Measurements from ENCODE around the gene MYH11. TPM values are rescaled to one million over a fixed set of nuclear protein-coding genes. Genes with fewer than 3 reads are reported as not detected.

MYH11 gene
- total and polyA plus RNA-seq, 2 experiments from 2014 or later, result 2.0 to 12.2 TPM

GRCh38 chr16:15742716-15743115 lies 114.1 kb downstream of the MYH11 start:
- Histone ChIP-seq H3K4me1 (ENCODE audit: low read depth) (no peaks in the 10 kb centered on the region), H3K27ac (no peak overlapping the region), H3K36me3 (no peaks in the 10 kb centered on the region), H3K27me3 (no peaks in the 10 kb centered on the region), H3K4me3 (no peak overlapping the region), H3K9me3 (ENCODE audit: low read depth) (no peaks in the 10 kb centered on the region)
- no peak for DNase-seq (ENCODE audit: low read depth in 1 of 2, low spot score in 1 of 2)
- TF ChIP-seq, protein P1, sequence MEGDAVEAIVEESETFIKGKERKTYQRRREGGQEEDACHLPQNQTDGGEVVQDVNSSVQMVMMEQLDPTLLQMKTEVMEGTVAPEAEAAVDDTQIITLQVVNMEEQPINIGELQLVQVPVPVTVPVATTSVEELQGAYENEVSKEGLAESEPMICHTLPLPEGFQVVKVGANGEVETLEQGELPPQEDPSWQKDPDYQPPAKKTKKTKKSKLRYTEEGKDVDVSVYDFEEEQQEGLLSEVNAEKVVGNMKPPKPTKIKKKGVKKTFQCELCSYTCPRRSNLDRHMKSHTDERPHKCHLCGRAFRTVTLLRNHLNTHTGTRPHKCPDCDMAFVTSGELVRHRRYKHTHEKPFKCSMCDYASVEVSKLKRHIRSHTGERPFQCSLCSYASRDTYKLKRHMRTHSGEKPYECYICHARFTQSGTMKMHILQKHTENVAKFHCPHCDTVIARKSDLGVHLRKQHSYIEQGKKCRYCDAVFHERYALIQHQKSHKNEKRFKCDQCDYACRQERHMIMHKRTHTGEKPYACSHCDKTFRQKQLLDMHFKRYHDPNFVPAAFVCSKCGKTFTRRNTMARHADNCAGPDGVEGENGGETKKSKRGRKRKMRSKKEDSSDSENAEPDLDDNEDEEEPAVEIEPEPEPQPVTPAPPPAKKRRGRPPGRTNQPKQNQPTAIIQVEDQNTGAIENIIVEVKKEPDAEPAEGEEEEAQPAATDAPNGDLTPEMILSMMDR (IDR thresholded peaks at IDR 0.05; ENCODE audit: low read depth, low read length), result no peak

DNA sequence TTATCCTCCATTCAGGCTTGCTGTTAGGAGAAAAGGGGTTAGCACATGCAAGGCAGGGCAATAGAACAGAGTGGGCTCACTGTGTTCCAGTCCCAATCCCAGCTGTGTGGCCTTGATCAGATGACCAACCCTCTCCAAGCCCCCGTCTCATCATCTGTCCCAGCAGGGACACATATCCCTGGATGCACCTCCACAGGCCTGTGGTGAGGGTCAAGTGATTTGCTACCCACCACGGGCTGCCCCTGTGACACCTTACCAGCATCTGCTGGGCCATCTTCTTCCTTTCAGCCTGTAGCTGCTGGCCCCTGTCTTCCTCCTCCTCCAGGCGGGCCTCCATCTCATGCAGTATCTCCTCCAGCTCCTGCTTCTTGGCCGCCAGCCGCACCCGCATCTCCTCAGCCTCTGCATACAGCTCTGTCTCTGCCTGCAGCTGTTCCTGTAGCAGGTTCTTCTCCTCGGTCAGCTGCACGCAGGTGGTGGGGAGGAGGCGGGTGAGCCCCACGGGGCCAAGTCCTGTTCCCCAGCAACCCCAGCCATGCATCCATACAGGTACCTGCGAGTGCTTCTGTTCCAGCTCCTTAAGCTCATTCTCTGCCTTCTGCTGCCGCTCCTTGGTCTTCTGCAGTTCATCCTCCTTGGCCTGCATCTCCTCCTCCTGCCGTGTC lies 115.5 kb downstream of the MYH11 start:
- H3K36me3 ChIP-seq, result no peaks in the 10 kb centered on the region
- no peak for DNase-seq (ENCODE audit: low read depth in 1 of 2, low spot score in 1 of 2)
- no peaks in the 10 kb centered on the region for H3K4me1 ChIP-seq (ENCODE audit: low read depth)
- no peak overlapping the region for H3K4me3 ChIP-seq
- H3K27me3 ChIP-seq, result no peaks in the 10 kb centered on the region
- no peak overlapping the region for H3K27ac ChIP-seq
- TF ChIP-seq, protein P1 (IDR thresholded peaks at IDR 0.05; ENCODE audit: low read depth, low read length), result no peak
- no peaks in the 10 kb centered on the region for H3K9me3 ChIP-seq (ENCODE audit: low read depth)

GRCh38 chr16:15739950-15740349 lies 116.9 kb downstream of the MYH11 start:
- DNase-seq (ENCODE audit: low read depth in 1 of 2, low spot score in 1 of 2), result no peak
- Histone ChIP-seq H3K4me1 (ENCODE audit: low read depth) (no peaks in the 10 kb centered on the region), H3K36me3 (no peaks in the 10 kb centered on the region), H3K4me3 (no peak overlapping the region), H3K9me3 (ENCODE audit: low read depth) (no peaks in the 10 kb centered on the region), H3K27ac (no peak overlapping the region), H3K27me3 (no peaks in the 10 kb centered on the region)
- TF ChIP-seq, protein P1 (IDR thresholded peaks at IDR 0.05; ENCODE audit: low read depth, low read length), result no peak

DNA sequence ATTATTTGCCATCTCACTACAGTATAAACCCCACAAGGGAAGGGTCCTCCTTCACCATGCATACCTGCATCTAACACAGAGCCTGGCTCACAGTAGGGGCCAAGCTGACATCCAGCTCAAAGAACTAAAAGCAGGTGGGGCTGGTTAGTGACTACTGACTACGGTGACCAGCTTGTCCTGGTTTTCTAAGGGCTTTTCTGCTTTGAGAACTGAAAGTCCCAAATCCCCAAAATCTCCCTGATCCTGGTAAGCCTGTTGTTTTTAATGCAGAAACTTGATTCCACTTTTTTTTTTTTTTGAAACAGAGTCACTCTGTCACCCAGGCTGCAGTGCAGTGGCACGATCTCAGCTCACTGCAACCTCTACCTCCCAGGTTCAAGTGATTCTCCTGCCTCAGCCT lies 117.4 kb downstream of the MYH11 start:
- Histone ChIP-seq H3K27ac (no peak overlapping the region), H3K27me3 (no peaks in the 10 kb centered on the region), H3K9me3 (ENCODE audit: low read depth) (no peaks in the 10 kb centered on the region), H3K36me3 (no peaks in the 10 kb centered on the region), H3K4me3 (no peak overlapping the region), H3K4me1 (ENCODE audit: low read depth) (no peaks in the 10 kb centered on the region)
- DNase-seq (ENCODE audit: low read depth in 1 of 2, low spot score in 1 of 2), result no peak
- TF ChIP-seq, protein P1 (IDR thresholded peaks at IDR 0.05; ENCODE audit: low read depth, low read length), result no peak

DNA sequence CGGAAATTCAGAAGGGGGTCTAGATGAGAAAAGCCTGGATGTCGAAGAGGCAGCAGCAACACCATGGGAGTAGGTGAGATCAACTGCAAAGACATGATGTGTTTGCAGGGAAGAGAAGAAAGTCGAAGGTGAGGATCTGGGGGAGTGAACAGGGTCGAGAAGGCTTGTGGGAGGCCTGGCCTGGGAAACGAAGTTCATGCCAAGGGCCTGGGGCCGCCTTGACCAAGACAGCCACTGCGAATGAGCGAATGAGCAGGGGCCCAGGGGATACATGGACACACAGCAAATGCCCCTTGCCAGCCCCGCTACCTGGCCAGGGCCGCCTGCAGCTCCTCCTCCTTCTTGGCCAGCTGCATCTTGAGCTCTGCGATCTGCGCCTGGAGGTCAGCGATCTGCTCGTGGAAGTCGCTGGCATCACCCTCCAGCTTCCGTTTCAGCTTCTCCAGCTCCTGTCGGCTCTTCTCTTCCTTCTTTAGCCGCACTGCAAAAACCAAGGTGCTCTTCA lies 119.6 kb downstream of the MYH11 start:
- no peak for DNase-seq (ENCODE audit: low read depth in 1 of 2, low spot score in 1 of 2)
- Histone ChIP-seq H3K27me3 (no peaks in the 10 kb centered on the region), H3K27ac (no peak overlapping the region), H3K4me3 (no peak overlapping the region), H3K9me3 (ENCODE audit: low read depth) (no peaks in the 10 kb centered on the region), H3K4me1 (ENCODE audit: low read depth) (no peaks in the 10 kb centered on the region), H3K36me3 (no peaks in the 10 kb centered on the region)
- TF ChIP-seq, protein P1 (IDR thresholded peaks at IDR 0.05; ENCODE audit: low read depth, low read length), result no peak

Measured in cardiac muscle cell (in vitro differentiated cells and primary cell).